Smooth muscle cell (in vitro differentiated cells): ENCODE measurements around the gene SUMF1. TPM values are rescaled to one million over a fixed set of nuclear protein-coding genes. Genes with fewer than 3 reads are reported as not detected.

Experiments used
- DNase-seq: peaks from one replicate; lab custom pipeline; 2025; ENCODE audit not compliant: unreplicated experiment; lab: John Stamatoyannopoulos, UW
- H2AFZ ChIP-seq: fragments of 200-600 bp; sonication (generic); 2 replicates; pipeline ENCODE4 v1.6.0; 2016; ENCODE audit warnings: antibody characterized with exemption, low read depth, mild to moderate bottlenecking
- H3F3A ChIP-seq: fragments of 200-600 bp; sonication (generic); 2 replicates; pipeline ENCODE4 v1.6.0; 2017; ENCODE audit warnings: antibody characterized with exemption, low read depth
- H3K27ac ChIP-seq: fragments of 200-600 bp; sonication (generic); 2 replicates; pipeline ENCODE4 v1.5.1; 2016; ENCODE audit warnings: low read depth, mild to moderate bottlenecking
- H3K27me3 ChIP-seq: fragments of 200-600 bp; sonication (generic); 2 replicates; pipeline ENCODE4 v1.6.1; 2016; ENCODE audit warnings: low read depth, mild to moderate bottlenecking
- H3K36me3 ChIP-seq: fragments of 200-600 bp; sonication (generic); 2 replicates; pipeline ENCODE4 v1.5.1; 2016; ENCODE audit warnings: low read depth
- H3K4me1 ChIP-seq: fragments of 200-600 bp; sonication (generic); 2 replicates; pipeline ENCODE4 v1.5.1; 2016; ENCODE audit warnings: low read depth
- H3K4me2 ChIP-seq: fragments of 200-600 bp; sonication (generic); 2 replicates; pipeline ENCODE4 v1.6.0; 2016; ENCODE audit warnings: mild to moderate bottlenecking
- H3K4me3 ChIP-seq: fragments of 200-600 bp; sonication (generic); 2 replicates; pipeline ENCODE4 v1.5.1; 2016; ENCODE audit warnings: mild to moderate bottlenecking
- H3K79me2 ChIP-seq: fragments of 200-600 bp; sonication (generic); 2 replicates; pipeline ENCODE4 v1.6.0; 2016; ENCODE audit warnings: low read depth, mild to moderate bottlenecking
- H3K9ac ChIP-seq: fragments of 200-600 bp; sonication (generic); 2 replicates; pipeline ENCODE4 v1.6.0; 2016; ENCODE audit warnings: low read depth
- H3K9me3 ChIP-seq: fragments of 200-600 bp; sonication (generic); replicated peaks from 2 replicates; pipeline ENCODE4 v1.5.1; 2016; ENCODE audit warnings: low read depth
- H4K20me1 ChIP-seq: fragments of 200-600 bp; sonication (generic); 2 replicates; pipeline ENCODE4 v1.6.0; 2016; ENCODE audit warnings: low read depth
- WGBS: methylation state at CpG from one replicate; pipeline ENCODE4 v1.1.7; 2016; ENCODE audit warnings: low lambda C conversion rate; 5-methylcytosine and 5-hydroxymethylcytosine counted together
- polyA plus RNA-seq: library from polyadenylated mRNA; unstranded; fragments of >200 nt; fragmentation: Nextera tagmentation; extraction: Ambion mirVana; gene quantifications from 2 replicates; pipeline ENCODE4 v1.2.1, GENCODE V29; 2016
- total RNA-seq: library from RNA; depleted of rRNA; stranded (reverse); fragments of >200 nt; gene quantifications from 2 replicates; pipeline ENCODE4 v1.2.3, GENCODE V29; 2014
- TF ChIP-seq, protein P1 (sequence below): fragments of 200-600 bp; sonication (generic); IDR thresholded peaks from 2 replicates; pipeline ENCODE4 v1.5.1; 2017; ENCODE audit warnings: borderline replicate concordance, mild to moderate bottlenecking, antibody characterized with exemption; ENCODE audit not compliant: insufficient read depth, poor library complexity, severe bottlenecking

SUMF1 gene
- total and polyA plus RNA-seq, 2 experiments from 2014 or later, result 28.3 to 29.5 TPM

DNA sequence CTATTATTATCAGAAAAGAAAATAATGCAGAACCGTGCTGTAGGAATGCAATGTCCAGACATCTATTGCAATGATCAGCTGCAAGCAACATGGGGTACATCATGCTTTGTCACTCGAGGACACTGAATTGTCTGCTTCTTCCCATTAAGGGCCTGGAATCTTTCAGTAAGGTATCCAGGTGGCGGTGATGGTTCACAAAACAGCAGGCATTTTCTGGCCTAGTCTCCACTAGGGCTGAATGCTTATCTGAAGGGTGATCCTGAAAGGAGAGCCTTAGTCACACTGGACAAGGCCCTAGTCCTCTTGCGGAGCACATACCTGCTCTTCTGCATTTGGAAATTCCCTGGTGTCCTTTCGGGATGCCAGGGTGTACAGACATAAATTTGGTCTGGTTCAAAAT is 47.3 kb upstream of the SUMF1 start:
- TF ChIP-seq, protein P1, sequence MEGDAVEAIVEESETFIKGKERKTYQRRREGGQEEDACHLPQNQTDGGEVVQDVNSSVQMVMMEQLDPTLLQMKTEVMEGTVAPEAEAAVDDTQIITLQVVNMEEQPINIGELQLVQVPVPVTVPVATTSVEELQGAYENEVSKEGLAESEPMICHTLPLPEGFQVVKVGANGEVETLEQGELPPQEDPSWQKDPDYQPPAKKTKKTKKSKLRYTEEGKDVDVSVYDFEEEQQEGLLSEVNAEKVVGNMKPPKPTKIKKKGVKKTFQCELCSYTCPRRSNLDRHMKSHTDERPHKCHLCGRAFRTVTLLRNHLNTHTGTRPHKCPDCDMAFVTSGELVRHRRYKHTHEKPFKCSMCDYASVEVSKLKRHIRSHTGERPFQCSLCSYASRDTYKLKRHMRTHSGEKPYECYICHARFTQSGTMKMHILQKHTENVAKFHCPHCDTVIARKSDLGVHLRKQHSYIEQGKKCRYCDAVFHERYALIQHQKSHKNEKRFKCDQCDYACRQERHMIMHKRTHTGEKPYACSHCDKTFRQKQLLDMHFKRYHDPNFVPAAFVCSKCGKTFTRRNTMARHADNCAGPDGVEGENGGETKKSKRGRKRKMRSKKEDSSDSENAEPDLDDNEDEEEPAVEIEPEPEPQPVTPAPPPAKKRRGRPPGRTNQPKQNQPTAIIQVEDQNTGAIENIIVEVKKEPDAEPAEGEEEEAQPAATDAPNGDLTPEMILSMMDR, result no peak
- H3K27me3 ChIP-seq, result no peaks in the 10 kb centered on the region
- no peak overlapping the region for H3K4me3 ChIP-seq
- H3K27ac ChIP-seq, result no peak overlapping the region
- WGBS, result 84% methylated on average over 5 of the region's 5 CpGs
- H3K36me3 ChIP-seq, result no peaks in the 10 kb centered on the region
- H2AFZ ChIP-seq, result no peak overlapping the region
- no peak overlapping the region for H3K9ac ChIP-seq
- H4K20me1 ChIP-seq, result no peaks in the 10 kb centered on the region
- H3K9me3 ChIP-seq, result no peaks in the 10 kb centered on the region
- DNase-seq, result no peak
- no peaks in the 10 kb centered on the region for H3F3A ChIP-seq
- no peak overlapping the region for H3K4me2 ChIP-seq
- no peaks in the 10 kb centered on the region for H3K79me2 ChIP-seq
- no peaks in the 10 kb centered on the region for H3K4me1 ChIP-seq

- Histone ChIP-seq H3K4me2 (no peak overlapping the region), H3K27me3 (no peaks in the 10 kb centered on the region), H3K4me1 (peaks cover 8% of the 10 kb centered on the region), H3K9ac (no peak overlapping the region), H3K4me3 (no peak overlapping the region), H4K20me1 (no peaks in the 10 kb centered on the region), H2AFZ (no peak overlapping the region), H3K79me2 (no peaks in the 10 kb centered on the region), H3K36me3 (no peaks in the 10 kb centered on the region), H3F3A (no peaks in the 10 kb centered on the region), H3K9me3 (no peaks in the 10 kb centered on the region), H3K27ac (no peak overlapping the region)
- DNase-seq, result no peak
- TF ChIP-seq, protein P1, result no peak
- 63% methylated on average over 15 of the region's 15 CpGs for WGBS
Observed at GRCh38 chr3:4512895-4513616, 46.0 kb upstream of the SUMF1 start.

GRCh38 chr3:4511491-4512262 is 44.6 kb upstream of the SUMF1 start:
- H3K9ac ChIP-seq, result no peak overlapping the region
- no peak overlapping the region for H3K4me3 ChIP-seq
- no peaks in the 10 kb centered on the region for H4K20me1 ChIP-seq
- H3K36me3 ChIP-seq, result no peaks in the 10 kb centered on the region
- TF ChIP-seq, protein P1, result no peak
- H3K79me2 ChIP-seq, result no peaks in the 10 kb centered on the region
- H3K4me1 ChIP-seq, result peaks cover 11% of the 10 kb centered on the region
- no peak overlapping the region for H3K4me2 ChIP-seq
- H2AFZ ChIP-seq, result no peak overlapping the region
- H3F3A ChIP-seq, result no peaks in the 10 kb centered on the region
- 85% methylated on average over 7 of the region's 7 CpGs for WGBS
- DNase-seq, result no peak
- no peak overlapping the region for H3K27ac ChIP-seq
- H3K9me3 ChIP-seq, result no peaks in the 10 kb centered on the region
- no peaks in the 10 kb centered on the region for H3K27me3 ChIP-seq
